Mesenchymal stem cell (in vitro differentiated cells and primary cell): Measurements from ENCODE around the gene ZNF660.

Source experiments
- DNase-seq: peaks from one replicate; pipeline ENCODE4 v3.0.0-alpha.2; 2013
- H2AFZ ChIP-seq: one replicate; pipeline ENCODE4 v1.6.1; 2013; ENCODE audit warnings: low read depth, mild to moderate bottlenecking, control low read depth, inconsistent platforms, low read length, moderate library complexity
- H2AK5ac ChIP-seq: 2 replicates; pipeline ENCODE4 v1.6.1; 2013; ENCODE audit warnings: low read length, moderate library complexity, mild to moderate bottlenecking, inconsistent platforms; ENCODE audit not compliant: severe bottlenecking
- H2BK120ac ChIP-seq: one replicate; pipeline ENCODE4 v1.6.1; 2013; ENCODE audit warnings: low read depth, mild to moderate bottlenecking, inconsistent platforms, low read length, moderate library complexity
- H2BK12ac ChIP-seq, 2 experiments: one replicate each; pipeline ENCODE4 v1.6.1; 2013; ENCODE audit warnings: inconsistent platforms in 2 of 2, low read length in 2 of 2, mild to moderate bottlenecking in 2 of 2, moderate library complexity in 2 of 2, control low read depth in 1 of 2
- H2BK15ac ChIP-seq: one replicate; pipeline ENCODE4 v1.6.1; 2013; ENCODE audit warnings: mild to moderate bottlenecking, low read depth, inconsistent platforms; ENCODE audit not compliant: poor library complexity, severe bottlenecking
- H2BK5ac ChIP-seq: 2 replicates; pipeline ENCODE4 v1.6.1; 2013; ENCODE audit warnings: low read depth, mild to moderate bottlenecking, low read length, control low read depth, inconsistent platforms; ENCODE audit not compliant: poor library complexity, severe bottlenecking
- H3K14ac ChIP-seq, 2 experiments: one replicate each; pipeline ENCODE4 v1.6.1; 2013; ENCODE audit warnings: inconsistent platforms in 2 of 2, low read length in 2 of 2, control low read depth in 1 of 2, mild to moderate bottlenecking in 1 of 2, moderate library complexity in 1 of 2
- H3K18ac ChIP-seq, 2 experiments: one replicate each; pipeline ENCODE4 v1.6.1; 2013; ENCODE audit warnings: inconsistent platforms in 2 of 2, low read length in 2 of 2, control low read depth in 1 of 2, low read depth in 1 of 2, mild to moderate bottlenecking in 1 of 2
- H3K23ac ChIP-seq, 2 experiments: one replicate each; pipeline ENCODE4 v1.6.1; 2013; ENCODE audit warnings: inconsistent platforms in 2 of 2, low read length in 2 of 2, mild to moderate bottlenecking in 2 of 2, moderate library complexity in 2 of 2, control low read depth in 1 of 2
- H3K27ac ChIP-seq: 2 replicates; pipeline ENCODE4 v1.5.1; 2013; ENCODE audit warnings: mild to moderate bottlenecking, moderate library complexity, low read length, control low read depth, inconsistent platforms; ENCODE audit not compliant: poor library complexity, severe bottlenecking
- H3K27me3 ChIP-seq, 2 experiments: 2 replicates each; pipeline versions ENCODE4 v1.6.1 to v1.7.0; 2013; ENCODE audit warnings: low read length in 2 of 2, mild to moderate bottlenecking in 2 of 2, moderate library complexity in 2 of 2, control low read depth in 1 of 2, inconsistent platforms in 1 of 2; ENCODE audit not compliant: control insufficient read depth in 1 of 2, insufficient read depth in 1 of 2
- H3K36me3 ChIP-seq, 2 experiments: 2 replicates each; pipeline versions ENCODE4 v1.6.1 to v1.7.0; 2013; ENCODE audit warnings: low read length in 2 of 2, control low read depth in 1 of 2, inconsistent platforms in 1 of 2, low read depth in 1 of 2, mild to moderate bottlenecking in 1 of 2; ENCODE audit not compliant: insufficient read depth in 2 of 2, control insufficient read depth in 1 of 2
- H3K4ac ChIP-seq, 2 experiments: one replicate each; pipeline ENCODE4 v1.6.1; 2013; ENCODE audit warnings: inconsistent platforms in 2 of 2, low read length in 2 of 2, mild to moderate bottlenecking in 2 of 2, moderate library complexity in 2 of 2, control low read depth in 1 of 2, low read depth in 1 of 2
- H3K4me1 ChIP-seq: 2 replicates; pipeline ENCODE4 v1.6.1; 2013; ENCODE audit warnings: low read depth, low read length, control low read depth; ENCODE audit not compliant: control insufficient read depth, insufficient read depth
- H3K4me2 ChIP-seq: 2 replicates; pipeline ENCODE4 v1.6.1; 2013; ENCODE audit warnings: low read length, mild to moderate bottlenecking, inconsistent platforms; ENCODE audit not compliant: poor library complexity, severe bottlenecking
- H3K4me3 ChIP-seq, 2 experiments: 2 replicates each; pipeline versions ENCODE4 v1.5.1 to v1.7.0; 2013; ENCODE audit warnings: low read length in 2 of 2, mild to moderate bottlenecking in 2 of 2, control low read depth in 1 of 2, low read depth in 1 of 2; ENCODE audit not compliant: insufficient read depth in 1 of 2
- H3K79me1 ChIP-seq: replicated peaks from 2 replicates; pipeline ENCODE4 v1.6.1; 2013; ENCODE audit warnings: mild to moderate bottlenecking, control low read depth, low read length, inconsistent platforms; ENCODE audit not compliant: poor library complexity, severe bottlenecking
- H3K9ac ChIP-seq: 2 replicates; pipeline ENCODE4 v1.7.0; 2013; ENCODE audit warnings: mild to moderate bottlenecking, low read length, moderate library complexity
- H3K9me3 ChIP-seq: 2 replicates; pipeline ENCODE4 v1.7.0; 2013; ENCODE audit warnings: mild to moderate bottlenecking, low read length; ENCODE audit not compliant: control insufficient read depth
- H4K8ac ChIP-seq: one replicate; pipeline ENCODE4 v1.6.1; 2013; ENCODE audit warnings: inconsistent platforms, mild to moderate bottlenecking, low read length, moderate library complexity
- H4K91ac ChIP-seq: one replicate; pipeline ENCODE4 v1.6.1; 2013; ENCODE audit warnings: mild to moderate bottlenecking, low read length, inconsistent platforms
- WGBS: methylation state at CpG from one replicate; pipeline ENCODE4 v1.1.7; 2013; ENCODE audit warnings: mixed read lengths; 5-methylcytosine and 5-hydroxymethylcytosine counted together

The ZNF660 gene

DNA sequence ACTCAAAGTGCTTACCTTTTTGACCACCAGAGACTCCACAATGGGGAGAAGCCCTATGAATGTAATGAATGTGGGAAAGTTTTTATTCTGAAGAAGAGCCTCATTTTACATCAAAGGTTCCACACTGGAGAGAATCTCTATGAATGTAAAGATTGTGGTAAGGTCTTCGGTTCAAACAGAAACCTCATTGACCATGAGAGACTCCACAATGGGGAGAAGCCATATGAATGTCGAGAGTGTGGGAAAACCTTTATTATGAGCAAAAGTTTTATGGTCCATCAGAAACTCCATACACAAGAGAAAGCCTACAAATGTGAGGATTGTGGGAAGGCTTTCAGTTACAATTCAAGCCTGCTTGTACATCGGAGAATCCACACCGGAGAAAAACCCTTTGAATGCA, 58.3 kb downstream of the ZNF660 start:
- peak overlapping the region in 1 of 2 experiments; percentile 59 for H3K4me3 ChIP-seq
- WGBS, result 97% methylated on average over 2 of the region's 4 CpGs

DNA sequence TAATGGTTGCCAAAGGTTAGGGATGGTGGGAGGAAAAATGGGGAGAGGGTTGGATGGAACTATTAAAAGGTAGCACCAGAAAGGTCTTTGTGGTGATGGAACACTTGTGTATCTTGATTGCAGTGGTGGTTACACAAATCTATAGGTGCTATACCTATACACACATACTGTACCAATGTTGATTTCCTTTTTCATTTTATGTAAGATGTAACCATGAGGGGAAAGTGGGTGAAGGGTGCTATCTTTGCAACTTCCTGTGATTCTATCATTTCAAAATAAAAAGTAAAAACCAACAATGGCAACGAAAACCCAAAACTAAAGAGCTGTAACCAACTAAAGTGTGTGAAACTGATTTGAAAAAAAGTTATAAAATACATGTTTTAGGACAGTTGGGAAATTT, 63.0 kb downstream of the ZNF660 start:
- Histone ChIP-seq H3K4me1 (no peaks in the 10 kb centered on the region), H3K23ac (no peak overlapping the region), H3K9me3 (peaks cover 23% of the 10 kb centered on the region), H3K9ac (peak overlapping the region; percentile 94), H3K27me3 (no peaks in the 10 kb centered on the region), H3K4me2 (no peak overlapping the region), H3K14ac (no peak overlapping the region), H2AFZ (no peak overlapping the region), H3K36me3 (peaks cover 25 to 39% of the 10 kb centered on the region in 2 experiments), H4K91ac (no peak overlapping the region), H2BK15ac (no peak overlapping the region), H3K4ac (no peak overlapping the region), H4K8ac (no peak overlapping the region), H2AK5ac (no peak overlapping the region), H2BK120ac (no peak overlapping the region), H3K79me1 (peaks cover 17% of the 10 kb centered on the region), H3K18ac (no peak overlapping the region), H2BK5ac (no peak overlapping the region), H3K4me3 (peak overlapping the region in 1 of 2 experiments; percentile 89), H2BK12ac (no peak overlapping the region), H3K27ac (no peak overlapping the region)
- no peak for DNase-seq
- 100% methylated on average over 1 of the region's 1 CpG for WGBS

More for the DNA sequence above, 58.3 kb downstream of the ZNF660 start:
- Histone ChIP-seq H3K36me3 (peaks cover 19 to 64% of the 10 kb centered on the region in 2 experiments), H3K4me2 (no peak overlapping the region), H2BK15ac (no peak overlapping the region), H3K14ac (no peak overlapping the region), H3K9ac (no peak overlapping the region), H2BK12ac (no peak overlapping the region), H3K23ac (no peak overlapping the region), H3K9me3 (peaks cover 64% of the 10 kb centered on the region), H2BK5ac (no peak overlapping the region), H2AFZ (no peak overlapping the region), H3K27me3 (no peaks in the 10 kb centered on the region), H2BK120ac (no peak overlapping the region), H3K4me1 (no peaks in the 10 kb centered on the region), H2AK5ac (no peak overlapping the region), H3K4ac (no peak overlapping the region), H4K8ac (no peak overlapping the region), H3K27ac (no peak overlapping the region), H3K79me1 (peaks cover 20% of the 10 kb centered on the region), H3K18ac (no peak overlapping the region), H4K91ac (no peak overlapping the region)
- no peak for DNase-seq

DNA sequence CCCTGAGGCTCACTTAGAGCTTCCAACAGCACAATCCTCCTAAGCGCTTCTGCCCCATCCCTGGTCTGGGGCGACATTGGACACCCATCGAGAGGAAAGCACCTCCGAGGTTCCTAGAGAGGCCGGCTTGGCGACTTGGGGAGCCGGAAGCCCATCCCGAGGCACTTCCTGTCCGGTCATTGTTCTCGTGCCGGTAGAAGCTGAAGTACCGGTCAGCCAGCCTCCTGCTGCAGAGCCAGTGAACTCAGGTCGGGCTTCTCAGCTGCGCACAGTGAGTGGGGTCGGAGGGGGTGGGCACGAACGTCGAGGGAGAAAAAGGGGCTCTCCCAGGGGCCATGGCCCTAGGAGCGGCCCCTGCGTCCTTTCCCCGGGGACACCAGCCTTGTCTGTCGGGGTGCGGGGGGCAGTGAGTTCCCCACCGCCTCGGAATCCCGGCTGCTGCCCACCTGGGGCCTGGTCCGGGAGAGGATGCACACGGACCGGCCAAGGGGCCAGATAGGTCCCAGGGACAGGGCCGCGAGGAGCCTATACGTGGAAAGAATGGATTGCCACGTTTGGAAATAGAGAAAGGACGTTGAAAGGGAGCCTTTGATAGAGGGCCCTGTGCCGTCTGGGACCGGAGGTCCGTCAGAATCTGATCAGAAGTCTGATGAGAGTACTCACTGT, 63.9 kb downstream of the ZNF660 start, which contains the start of gene ZNF35:
Gene ZNF35, plus strand, starts transcription at position 169 of the 666 bp plus-strand sequence. CDS start 2,336 bp downstream, outside the sequence.
- Histone ChIP-seq H3K4ac (peak within 1 kb of the TSS; percentile 20 to 24), H3K9ac (peak within 1 kb of the TSS; percentile 94), H3K36me3 (peaks cover 26 to 39% of the 10 kb centered on the region in 2 experiments), H2BK15ac (no peak within 1 kb of the TSS), H2BK12ac (no peak within 1 kb of the TSS), H3K23ac (no peak within 1 kb of the TSS), H2BK5ac (peak within 1 kb of the TSS; percentile 14), H2AK5ac (no peak within 1 kb of the TSS), H3K9me3 (peaks cover 23% of the 10 kb centered on the region), H3K4me3 (peak within 1 kb of the TSS; percentile 83 to 89), H3K4me1 (no peaks in the 10 kb centered on the region), H4K8ac (peak within 1 kb of the TSS; percentile 89), H3K18ac (peak within 1 kb of the TSS; percentile 44 to 85), H3K14ac (no peak within 1 kb of the TSS), H3K79me1 (peaks cover 16% of the 10 kb centered on the region), H4K91ac (peak within 1 kb of the TSS; percentile 95), H2BK120ac (peak within 1 kb of the TSS; percentile 64), H2AFZ (peak within 1 kb of the TSS; percentile 33), H3K27me3 (no peaks in the 10 kb centered on the region), H3K4me2 (peak within 1 kb of the TSS; percentile 85), H3K27ac (peak within 1 kb of the TSS; percentile 62)
- DNase-seq, result peak; percentile 91
- WGBS, result under 1% methylated on average over 37 of the region's 37 CpGs
